IMR-90 (cell line): Measurements from ENCODE around the gene ETFA. TPM values are rescaled to one million over a fixed set of nuclear protein-coding genes. Genes with fewer than 3 reads are reported as not detected.

Experiments used
- ATAC-seq: fragments of 200-7000 bp; cut with Tn5 transposase; 2 replicates; pipeline ENCODE4 v1.9.1; 2020; ENCODE audit warnings: low read depth, mild to moderate bottlenecking, moderate library complexity
- BruUV-seq: library from RNA; stranded (reverse); fragments of 400-500 nt; replicated peaks from 2 replicates; lab custom pipeline; 2021; lab: Mats Ljungman, UMichigan
- CTCF ChIA-PET: fragments of 300-600 bp; formaldehyde crosslinking; extraction: SDS; loops from one replicate; lab custom pipeline; 2021; ENCODE audit warnings: antibody characterized with exemption; lab: Yijun Ruan, JAX
- POLR2A ChIA-PET: fragments of 300-600 bp; sonication (Branson Sonifier 250); formaldehyde crosslinking; loops from one replicate; lab custom pipeline; 2022; ENCODE audit warnings: antibody characterized with exemption; ENCODE audit not compliant: unreplicated experiment; lab: Charles Lee
- DNase-seq: peaks from one replicate; pipeline ENCODE4 v3.0.0; 2013
- H2AFZ ChIP-seq: replicated peaks from 2 replicates; pipeline ENCODE3; 2013; ENCODE audit warnings: low read length, mild to moderate bottlenecking; ENCODE audit not compliant: poor library complexity
- H2AK5ac ChIP-seq: 2 replicates; pipeline ENCODE4 v1.6.1; 2013; ENCODE audit warnings: low read depth, low read length, inconsistent platforms
- H2AK9ac ChIP-seq: replicated peaks from 2 replicates; pipeline ENCODE3; 2013; ENCODE audit warnings: mild to moderate bottlenecking, low read depth, low read length, moderate library complexity; ENCODE audit not compliant: poor library complexity
- H2BK120ac ChIP-seq: 2 replicates; pipeline ENCODE4 v1.6.1; 2013; ENCODE audit warnings: low read depth, low read length, inconsistent platforms
- H2BK15ac ChIP-seq: 3 replicates; pipeline ENCODE4 v1.6.1; 2013; ENCODE audit warnings: low read depth, low read length, inconsistent platforms
- H2BK20ac ChIP-seq: 2 replicates; pipeline ENCODE4 v1.6.1; 2013; ENCODE audit warnings: low read depth, mild to moderate bottlenecking, inconsistent platforms, low read length, moderate library complexity
- H2BK5ac ChIP-seq: 2 replicates; pipeline ENCODE4 v1.6.1; 2013; ENCODE audit warnings: mild to moderate bottlenecking, low read depth, low read length, inconsistent platforms; ENCODE audit not compliant: poor library complexity, severe bottlenecking
- H3K14ac ChIP-seq: replicated peaks from 2 replicates; pipeline ENCODE4 v1.6.1; 2013; ENCODE audit warnings: low read depth, low read length, inconsistent platforms
- H3K18ac ChIP-seq: 2 replicates; pipeline ENCODE4 v1.6.1; 2013; ENCODE audit warnings: low read depth, low read length, control low read depth
- H3K23ac ChIP-seq: 2 replicates; pipeline ENCODE4 v1.6.1; 2013; ENCODE audit warnings: low read depth, low read length, inconsistent platforms
- H3K27ac ChIP-seq: 2 replicates; pipeline ENCODE4 v1.5.1; 2013; ENCODE audit warnings: mild to moderate bottlenecking, control low read depth, low read length; ENCODE audit not compliant: insufficient read depth
- H3K27me3 ChIP-seq: 2 replicates; pipeline ENCODE4 v1.6.1; 2013; ENCODE audit warnings: low read length; ENCODE audit not compliant: control insufficient read depth, insufficient read depth
- H3K36me3 ChIP-seq: 2 replicates; pipeline ENCODE4 v1.6.1; 2013; ENCODE audit warnings: low read length, mixed read lengths; ENCODE audit not compliant: control insufficient read depth, insufficient read depth
- H3K4ac ChIP-seq: 2 replicates; pipeline ENCODE4 v1.6.1; 2013; ENCODE audit warnings: low read depth, low read length, inconsistent platforms
- H3K4me1 ChIP-seq: 2 replicates; pipeline ENCODE4 v1.6.1; 2013; ENCODE audit warnings: low read length, mixed read lengths; ENCODE audit not compliant: control insufficient read depth, insufficient read depth
- H3K4me2 ChIP-seq: 2 replicates; pipeline ENCODE4 v1.6.1; 2013; ENCODE audit warnings: low read depth, mild to moderate bottlenecking, control low read depth, low read length, moderate library complexity
- H3K4me3 ChIP-seq: 2 replicates; pipeline ENCODE4 v1.5.1; 2013; ENCODE audit warnings: low read depth, mild to moderate bottlenecking, control low read depth, low read length, moderate library complexity; ENCODE audit not compliant: insufficient read depth
- H3K56ac ChIP-seq: 2 replicates; pipeline ENCODE4 v1.6.1; 2013; ENCODE audit warnings: low read length, inconsistent platforms; ENCODE audit not compliant: insufficient read depth; ENCODE audit errors: extremely low read depth
- H3K79me1 ChIP-seq, 2 experiments: 2 replicates each; pipeline ENCODE4 v1.6.1; 2013; ENCODE audit warnings: low read length in 2 of 2, inconsistent platforms in 1 of 2, low read depth in 1 of 2
- H3K9ac ChIP-seq: 2 replicates; pipeline ENCODE4 v1.6.1; 2013; ENCODE audit warnings: low read depth, low read length, control low read depth
- H3K9me1 ChIP-seq: 2 replicates; pipeline ENCODE4 v1.6.1; 2013; ENCODE audit warnings: low read length, inconsistent platforms; ENCODE audit not compliant: insufficient read depth
- H3K9me3 ChIP-seq: 2 replicates; pipeline ENCODE4 v1.6.1; 2013; ENCODE audit warnings: low read length; ENCODE audit not compliant: control insufficient read depth, insufficient read depth
- H4K20me1 ChIP-seq: 2 replicates; pipeline ENCODE4 v1.6.1; 2013; ENCODE audit warnings: low read length, inconsistent platforms; ENCODE audit not compliant: insufficient read depth
- H4K5ac ChIP-seq: 2 replicates; pipeline ENCODE4 v1.6.1; 2013; ENCODE audit warnings: mild to moderate bottlenecking, low read depth, low read length, control low read depth
- H4K8ac ChIP-seq, 2 experiments: 2 replicates each; pipeline ENCODE4 v1.6.1; 2013; ENCODE audit warnings: low read depth in 2 of 2, low read length in 2 of 2, control low read depth in 1 of 2, inconsistent platforms in 1 of 2
- H4K91ac ChIP-seq: 2 replicates; pipeline ENCODE4 v1.6.1; 2013; ENCODE audit warnings: low read depth, low read length, inconsistent platforms; ENCODE audit not compliant: insufficient read depth
- BHLHE40 ChIP-seq: fragments of 150-350 bp; IDR thresholded peaks from 2 replicates; pipeline ENCODE4 v1.6.1; 2016; ENCODE audit warnings: mild to moderate bottlenecking, low read depth, low read length
- CEBPB ChIP-seq: IDR thresholded peaks from 2 replicates; pipeline ENCODE4 v1.6.1; 2012; ENCODE audit warnings: low read depth, low read length, improper control_type of control experiment
- MAFK ChIP-seq: IDR thresholded peaks from 2 replicates; pipeline ENCODE4 v1.6.1; 2012; ENCODE audit warnings: low read depth, low read length, improper control_type of control experiment
- MAZ ChIP-seq: IDR thresholded peaks from 2 replicates; pipeline ENCODE4 v1.6.1; 2012; ENCODE audit warnings: low read depth, mild to moderate bottlenecking, low read length, improper control_type of control experiment, moderate library complexity, borderline replicate concordance
- MXI1 ChIP-seq: IDR thresholded peaks from 2 replicates; pipeline ENCODE4 v1.6.1; 2012; ENCODE audit warnings: low read depth, mild to moderate bottlenecking, low read length, moderate library complexity, borderline replicate concordance
- POLR2A ChIP-seq: IDR thresholded peaks from 2 replicates; pipeline ENCODE4 v1.6.1; 2012; ENCODE audit warnings: mild to moderate bottlenecking, low read depth, low read length
- RAD21 ChIP-seq: IDR thresholded peaks from 2 replicates; pipeline ENCODE4 v1.6.1; 2012; ENCODE audit warnings: low read length, improper control_type of control experiment
- RCOR1 ChIP-seq: IDR thresholded peaks from 2 replicates; pipeline ENCODE4 v1.6.1; 2012; ENCODE audit warnings: mild to moderate bottlenecking, low read length, improper control_type of control experiment; ENCODE audit not compliant: insufficient replicate concordance
- RFX5 ChIP-seq: IDR thresholded peaks from 2 replicates; pipeline ENCODE4 v1.8.0; 2012; ENCODE audit warnings: low read depth, mild to moderate bottlenecking, low read length, moderate library complexity
- SMC3 ChIP-seq: fragments of 150-350 bp; IDR thresholded peaks from 2 replicates; pipeline ENCODE4 v1.6.1; 2016; ENCODE audit warnings: low read depth, mild to moderate bottlenecking, antibody characterized with exemption, low read length, moderate library complexity
- WGBS, 2 experiments: methylation state at CpG; one replicate each; pipeline versions ENCODE4 v1.1.5 to v1.1.7; 2013; ENCODE audit warnings: missing lambda C conversion rate in 2 of 2; ENCODE audit not compliant: insufficient read length in 1 of 2; ENCODE audit errors: extremely low coverage in 2 of 2; 5-methylcytosine and 5-hydroxymethylcytosine counted together
- dilution Hi-C: fragments of 300-500 bp; cut with HindIII; formaldehyde crosslinking; loops from one replicate; pipeline ENCODE4 v1.14.3; 2018; ENCODE audit warnings: low sequenced_read_pairs; ENCODE audit not compliant: unreplicated experiment
- in situ Hi-C: fragments of 300-500 bp; cut with MboI; formaldehyde crosslinking; loops from 3 replicates; pipeline ENCODE4 v1.14.3; 2019; ENCODE audit warnings: low sequenced_read_pairs, inconsistent platforms, mixed read lengths
- intact Hi-C: fragments of 100-400 bp; cut with micrococcal nuclease; formaldehyde crosslinking; loops from 2 replicates; pipeline ENCODE4 v1.10.0; 2022
- polyA plus RNA-seq, 3 experiments: library from polyadenylated mRNA; depleted of rRNA; stranded (reverse); fragments of >200 nt; gene quantifications; 2 replicates each; pipeline ENCODE4 v1.2.3, GENCODE V29; 2012; ENCODE audit warnings: low replicate concordance in 1 of 3
- total RNA-seq: library from RNA; depleted of rRNA; stranded (reverse); fragments of >200 nt; gene quantifications from 2 replicates; pipeline ENCODE4 v1.2.3, GENCODE V29; 2012
- TF ChIP-seq, protein P1 (sequence below): fragments of 150-350 bp; IDR thresholded peaks from 2 replicates; pipeline ENCODE4 v1.6.1; 2017; ENCODE audit warnings: mild to moderate bottlenecking, antibody characterized with exemption, low read length, low read depth
- TF ChIP-seq, protein P2 (sequence below): conservative IDR thresholded peaks from 2 replicates; pipeline ENCODE4 v1.5.1; 2012; ENCODE audit warnings: mild to moderate bottlenecking, low read depth, low read length, improper control_type of control experiment
- TF ChIP-seq, protein P3 (sequence below): fragments of 150-350 bp; IDR thresholded peaks from 2 replicates; pipeline ENCODE4 v1.6.1; 2016; ENCODE audit warnings: low read depth, mild to moderate bottlenecking, low read length, moderate library complexity, borderline replicate concordance

The ETFA gene
- total and polyA plus RNA-seq, 2 of the 4 experiments (the other 2 are of a cell fraction), result 115 to 172 TPM

DNA sequence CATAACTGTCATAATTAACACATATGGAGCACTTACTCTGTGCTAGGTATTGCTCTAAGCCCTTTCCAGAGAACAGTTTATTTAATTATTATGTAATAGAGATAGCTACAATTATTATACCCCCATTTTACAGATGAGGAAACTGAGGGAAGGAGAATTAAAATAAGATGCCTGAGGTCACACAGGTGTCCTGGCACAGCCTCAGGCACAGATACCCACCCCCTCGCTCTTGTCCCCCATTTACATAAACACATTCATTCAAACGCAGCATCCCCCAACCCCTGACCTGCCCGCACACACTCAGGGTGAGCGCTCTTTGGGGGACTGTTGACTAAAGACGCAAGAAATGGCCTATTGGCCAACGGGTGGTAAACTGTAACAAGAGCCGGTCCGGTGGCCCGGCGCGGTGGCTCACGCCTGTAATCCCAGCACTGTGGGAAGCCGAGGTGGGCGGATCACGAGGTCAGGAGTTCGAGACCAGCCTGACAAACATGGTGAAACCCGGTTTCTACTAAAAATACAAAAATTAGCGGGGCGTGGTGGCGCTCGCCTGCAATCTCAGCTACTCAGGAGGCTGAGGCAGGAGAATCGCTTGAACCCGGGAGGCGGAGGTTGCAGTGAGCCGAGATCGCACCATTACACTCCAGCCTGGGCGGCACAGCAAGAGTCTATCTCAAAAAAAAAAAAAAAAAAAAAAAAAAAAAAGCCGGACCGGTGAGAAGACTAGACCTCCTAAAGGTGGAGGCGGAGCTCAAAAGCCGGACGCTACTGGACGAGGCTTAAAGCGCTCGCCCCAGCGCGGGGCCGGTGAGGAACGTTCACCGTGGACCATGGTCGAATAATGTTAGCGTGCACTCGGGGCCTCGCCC lies 23.4 kb upstream of the ETFA start:
- no TSS peak for BruUV-seq
- TF ChIP-seq POLR2A (no peak), RCOR1 (no peak), CEBPB (no peak), RFX5 (no peak), MXI1 (no peak), RAD21 (no peak), MAFK (no peak), MAZ (no peak), SMC3 (no peak), BHLHE40 (no peak)
- TF ChIP-seq, protein P1, sequence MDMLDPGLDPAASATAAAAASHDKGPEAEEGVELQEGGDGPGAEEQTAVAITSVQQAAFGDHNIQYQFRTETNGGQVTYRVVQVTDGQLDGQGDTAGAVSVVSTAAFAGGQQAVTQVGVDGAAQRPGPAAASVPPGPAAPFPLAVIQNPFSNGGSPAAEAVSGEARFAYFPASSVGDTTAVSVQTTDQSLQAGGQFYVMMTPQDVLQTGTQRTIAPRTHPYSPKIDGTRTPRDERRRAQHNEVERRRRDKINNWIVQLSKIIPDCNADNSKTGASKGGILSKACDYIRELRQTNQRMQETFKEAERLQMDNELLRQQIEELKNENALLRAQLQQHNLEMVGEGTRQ, result no peak
- TF ChIP-seq, protein P2, sequence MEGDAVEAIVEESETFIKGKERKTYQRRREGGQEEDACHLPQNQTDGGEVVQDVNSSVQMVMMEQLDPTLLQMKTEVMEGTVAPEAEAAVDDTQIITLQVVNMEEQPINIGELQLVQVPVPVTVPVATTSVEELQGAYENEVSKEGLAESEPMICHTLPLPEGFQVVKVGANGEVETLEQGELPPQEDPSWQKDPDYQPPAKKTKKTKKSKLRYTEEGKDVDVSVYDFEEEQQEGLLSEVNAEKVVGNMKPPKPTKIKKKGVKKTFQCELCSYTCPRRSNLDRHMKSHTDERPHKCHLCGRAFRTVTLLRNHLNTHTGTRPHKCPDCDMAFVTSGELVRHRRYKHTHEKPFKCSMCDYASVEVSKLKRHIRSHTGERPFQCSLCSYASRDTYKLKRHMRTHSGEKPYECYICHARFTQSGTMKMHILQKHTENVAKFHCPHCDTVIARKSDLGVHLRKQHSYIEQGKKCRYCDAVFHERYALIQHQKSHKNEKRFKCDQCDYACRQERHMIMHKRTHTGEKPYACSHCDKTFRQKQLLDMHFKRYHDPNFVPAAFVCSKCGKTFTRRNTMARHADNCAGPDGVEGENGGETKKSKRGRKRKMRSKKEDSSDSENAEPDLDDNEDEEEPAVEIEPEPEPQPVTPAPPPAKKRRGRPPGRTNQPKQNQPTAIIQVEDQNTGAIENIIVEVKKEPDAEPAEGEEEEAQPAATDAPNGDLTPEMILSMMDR, result no peak
- TF ChIP-seq, protein P3, sequence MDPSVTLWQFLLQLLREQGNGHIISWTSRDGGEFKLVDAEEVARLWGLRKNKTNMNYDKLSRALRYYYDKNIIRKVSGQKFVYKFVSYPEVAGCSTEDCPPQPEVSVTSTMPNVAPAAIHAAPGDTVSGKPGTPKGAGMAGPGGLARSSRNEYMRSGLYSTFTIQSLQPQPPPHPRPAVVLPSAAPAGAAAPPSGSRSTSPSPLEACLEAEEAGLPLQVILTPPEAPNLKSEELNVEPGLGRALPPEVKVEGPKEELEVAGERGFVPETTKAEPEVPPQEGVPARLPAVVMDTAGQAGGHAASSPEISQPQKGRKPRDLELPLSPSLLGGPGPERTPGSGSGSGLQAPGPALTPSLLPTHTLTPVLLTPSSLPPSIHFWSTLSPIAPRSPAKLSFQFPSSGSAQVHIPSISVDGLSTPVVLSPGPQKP, result no peak

More for the DNA sequence above, 23.4 kb upstream of the ETFA start:
- Histone ChIP-seq H4K20me1 (peaks cover 12% of the 10 kb centered on the region), H2BK120ac (peak overlapping the region; percentile 84), H3K4ac (peak overlapping the region; percentile 41), H3K9ac (no peak overlapping the region), H2BK20ac (no peak overlapping the region), H3K27ac (peak overlapping the region; percentile 80; the same call in 1 of the 2 replicates), H3K36me3 (peaks cover 4% of the 10 kb centered on the region; the same call in 1 of the 2 replicates), H3K4me2 (no peak overlapping the region; the same call in 1 of the 2 replicates), H4K91ac (no peak overlapping the region; the same call in 1 of the 2 replicates), H3K9me3 (peaks cover 6% of the 10 kb centered on the region; the same call in 1 of the 2 replicates), H3K23ac (no peak overlapping the region), H3K18ac (no peak overlapping the region; the same call in 1 of the 2 replicates), H2AFZ (peak overlapping the region; percentile 87), H2BK15ac (no peak overlapping the region), H3K4me3 (no peak overlapping the region), H4K8ac (peak overlapping the region; percentile 87 to 97; a peak in 3 of 4 replicates), H4K5ac (peak overlapping the region; percentile 35), H3K14ac (no peak overlapping the region), H3K27me3 (peaks cover 12% of the 10 kb centered on the region; the same call in 1 of the 2 replicates), H3K56ac (no peak overlapping the region), H3K9me1 (no peaks in the 10 kb centered on the region; the same call in 1 of the 2 replicates), H3K4me1 (peaks cover 8% of the 10 kb centered on the region), H2AK5ac (no peak overlapping the region; the same call in 1 of the 2 replicates), H2BK5ac (no peak overlapping the region), H2AK9ac (no peak overlapping the region), H3K79me1 (peaks cover 3 to 15% of the 10 kb centered on the region in 2 experiments; a peak in 3 of 4 replicates)
- 36% methylated on average over 23 of the region's 44 CpGs; no CpG with 5 or more reads in 1 of the 2 experiments for WGBS, 2 experiments
- intact Hi-C loops, result loop anchor here (5.0 kb wide), 2 partner anchors 97 to 508 kb away; no protein-coding TSS in a partner anchor
- ATAC-seq, result no peak
- CTCF ChIA-PET, result interaction anchor here (0.6 kb wide), 1 partner anchor 537 kb away, joined by 4 read pairs; no protein-coding TSS in a partner anchor
- POLR2A ChIA-PET, result no interaction called here
- DNase-seq, result no peak
- dilution Hi-C loops, result no loop called here
- in situ Hi-C loops, result loop anchor here (5.0 kb wide), 1 partner anchor 137 kb away; no protein-coding TSS in a partner anchor
